Measurements from ENCODE around the gene GSC.
"Not testable (repeated sequence)": the region's sequence is repeated elsewhere in the genome, so short reads cannot be mapped to it uniquely, and the experiment has no call there.

The GSC gene

DNA sequence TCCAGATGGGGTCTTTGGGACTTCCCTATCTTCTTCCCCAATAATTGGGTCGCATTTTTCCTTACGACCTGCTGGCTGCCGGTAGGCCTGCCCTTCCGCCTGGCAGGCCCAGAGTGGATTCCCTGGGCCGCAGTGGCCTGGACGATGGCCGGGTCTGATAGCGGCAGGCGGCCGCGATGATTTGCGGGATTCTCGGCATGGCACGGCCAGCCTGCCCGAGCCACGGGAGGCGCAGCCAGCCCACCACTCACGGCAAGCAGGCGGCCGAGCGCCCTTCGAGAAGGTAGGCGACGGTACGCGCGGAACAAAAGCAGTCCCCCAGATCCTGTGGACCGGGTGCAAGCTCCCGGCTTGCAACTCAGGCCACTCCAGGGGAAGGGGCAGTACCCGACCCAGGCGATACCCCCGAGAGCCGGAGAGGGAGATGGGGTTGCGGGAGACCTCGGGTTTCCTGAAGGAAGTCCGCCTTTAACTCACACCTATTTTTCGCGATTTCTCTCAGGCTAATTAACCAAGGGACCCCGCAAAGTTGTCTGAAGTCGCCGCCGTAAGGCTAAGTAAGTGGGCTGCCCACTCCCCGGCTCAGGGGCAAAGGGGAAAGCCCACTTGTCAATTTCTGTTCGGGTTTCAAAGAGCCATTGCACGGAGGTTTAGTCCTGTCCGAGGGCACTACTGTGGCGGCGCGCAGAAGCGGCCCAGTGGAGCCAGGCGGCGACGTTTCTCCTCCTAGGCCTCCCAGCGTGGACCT is 1.4 kb upstream of the GSC start:
- DNase-seq, result no peak

DNA sequence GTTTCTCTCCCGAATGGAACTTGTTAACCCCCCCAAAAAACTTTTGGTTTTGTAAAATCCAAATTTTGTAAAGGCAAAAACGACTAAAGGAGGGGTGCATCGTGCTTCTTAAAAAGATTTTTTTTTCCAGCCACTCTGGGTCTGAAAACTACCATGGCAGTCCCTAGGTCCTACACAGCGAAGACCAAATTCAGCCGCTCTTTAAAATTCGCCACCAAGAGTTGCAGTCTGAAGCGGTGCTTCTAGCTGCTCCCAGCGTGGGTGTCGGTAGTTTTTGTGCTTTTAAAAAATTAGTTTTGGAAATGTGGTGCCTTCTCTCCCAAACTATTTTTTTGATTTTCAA is 873 bp upstream of the GSC start:
- DNase-seq, result no peak

DNA sequence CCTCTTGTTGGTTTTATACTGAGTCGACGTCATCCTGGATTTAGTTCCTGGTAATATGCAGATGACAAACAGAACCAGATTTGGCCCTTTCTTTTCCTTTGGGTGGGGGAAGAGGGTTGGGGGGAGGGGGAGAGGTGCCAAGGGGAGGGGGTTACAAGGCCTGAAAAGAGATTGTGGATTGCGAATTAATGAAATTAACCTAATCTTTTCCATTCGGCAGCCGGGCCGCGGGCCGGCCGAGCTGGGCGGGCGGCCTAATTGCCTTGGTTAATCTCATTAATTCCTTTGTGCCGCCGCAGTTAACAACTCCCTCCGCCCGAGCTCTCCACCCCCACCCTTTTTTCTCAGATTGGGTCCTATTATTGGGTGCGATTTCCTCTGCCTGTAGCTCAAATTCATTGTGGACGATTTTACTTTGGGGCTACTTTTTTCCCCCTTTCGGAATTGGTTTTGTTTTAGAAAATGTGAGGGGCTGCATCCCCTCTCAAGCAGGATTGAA is 387 bp upstream of the GSC start:
- no peak for DNase-seq

DNA sequence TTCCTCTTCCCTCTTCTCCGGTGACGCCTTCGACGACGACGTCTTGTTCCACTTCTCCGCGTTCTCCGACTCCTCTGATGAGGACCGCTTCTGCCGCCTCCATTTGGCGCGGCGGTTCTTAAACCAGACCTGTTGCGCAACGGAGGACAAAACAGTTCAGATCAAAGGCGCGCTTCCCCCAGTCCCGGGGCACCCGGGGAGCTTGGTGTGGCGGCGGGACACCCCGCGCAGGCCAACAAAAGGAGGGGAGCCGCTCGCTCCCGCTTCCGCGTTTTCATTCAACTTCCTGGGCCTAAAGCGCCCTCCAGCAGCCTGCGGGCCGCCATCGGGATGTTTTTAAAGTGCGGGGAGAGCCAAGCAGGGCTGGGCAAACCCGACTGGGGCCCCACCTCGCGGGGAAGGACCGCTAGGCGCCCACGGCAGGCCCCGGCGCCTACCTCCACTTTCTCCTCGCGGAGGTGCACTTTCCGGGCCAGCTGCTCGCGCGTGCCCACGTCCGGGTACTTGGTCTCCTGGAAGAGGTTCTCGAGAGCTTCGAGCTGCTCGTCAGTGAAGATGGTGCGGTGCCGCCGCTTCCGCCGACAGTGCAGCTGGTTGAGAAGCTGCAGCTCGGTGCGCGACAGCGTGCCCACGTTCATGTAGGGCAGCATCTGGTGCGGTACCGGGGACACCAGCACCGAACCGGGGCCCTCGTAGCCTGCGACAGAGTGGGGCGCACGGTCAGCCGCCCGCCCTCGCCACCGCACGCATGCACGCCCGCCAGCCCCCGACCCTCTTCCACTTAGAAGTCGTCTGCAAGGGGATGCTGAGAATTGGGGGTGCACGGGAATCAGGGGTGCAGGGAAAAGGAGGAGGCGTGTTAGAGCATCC is 1.2 kb downstream of the GSC start:
- DNase-seq, result no peak

DNA sequence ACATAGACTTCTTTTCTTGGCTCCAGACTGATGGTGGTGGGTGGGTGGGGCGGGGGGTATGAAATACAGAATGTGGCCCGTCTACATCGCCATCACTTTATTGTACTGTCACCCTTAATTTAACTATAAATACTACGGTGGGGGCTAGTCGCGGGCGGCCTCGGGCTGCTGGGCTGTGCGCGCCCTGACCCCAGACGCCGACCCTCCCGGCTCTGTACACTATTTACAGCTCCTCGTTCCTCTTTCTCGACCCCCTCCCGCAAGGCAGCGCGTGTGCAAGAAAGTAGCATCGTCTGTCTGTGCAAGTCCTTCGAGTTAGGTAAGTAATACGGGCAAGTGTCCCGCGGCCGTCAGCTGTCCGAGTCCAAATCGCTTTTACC is 1.8 kb downstream of the GSC start:
- no peak for DNase-seq

DNA sequence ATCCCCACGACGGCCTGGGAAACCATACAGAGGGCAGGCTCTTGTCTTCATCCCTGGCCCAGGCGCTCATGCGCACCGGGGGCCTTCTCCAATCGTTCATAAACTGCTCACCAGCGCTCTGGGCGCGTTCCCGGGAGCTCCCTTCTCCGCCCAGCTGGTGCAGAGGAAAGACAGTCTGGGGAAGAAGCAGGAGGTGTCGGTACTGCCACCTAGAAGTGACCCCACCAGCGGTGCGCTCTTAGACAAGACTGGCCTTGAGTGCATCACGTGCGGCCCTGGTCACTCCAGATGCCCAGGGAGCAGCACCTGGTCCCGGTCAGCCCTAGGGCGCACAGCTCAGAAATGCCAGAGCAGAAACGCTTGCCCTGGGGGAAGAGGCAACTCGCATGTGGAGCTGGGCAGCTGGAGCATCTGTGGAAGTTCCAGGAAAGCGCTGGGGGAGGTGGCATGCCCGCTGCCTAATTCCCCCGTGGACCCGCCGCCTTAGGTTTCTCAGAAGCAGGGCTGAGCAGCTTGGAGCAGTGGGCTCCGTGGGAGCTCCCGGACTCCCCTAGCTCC is 2.5 kb downstream of the GSC start:
- DNase-seq, result no peak

DNA sequence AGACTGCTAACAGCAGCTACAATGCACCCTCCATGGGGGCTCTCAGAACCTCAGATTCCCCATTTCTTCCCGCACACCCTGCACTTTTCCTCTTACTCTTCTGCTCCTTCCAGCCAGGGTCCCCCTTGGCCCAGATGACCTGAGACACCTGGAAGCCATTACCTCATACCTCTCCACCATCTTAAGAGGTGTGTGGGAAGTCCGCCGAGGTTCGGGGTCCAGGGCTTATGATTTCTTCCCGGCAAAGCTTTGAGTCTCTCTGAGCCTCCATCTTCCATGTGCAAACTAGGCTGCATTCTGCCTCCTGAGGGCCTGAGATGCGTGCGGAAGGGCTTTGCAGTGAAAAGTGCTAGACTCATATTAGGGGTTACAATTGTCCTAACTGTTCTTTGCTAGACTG is 5.3 kb downstream of the GSC start:
- no peak for DNase-seq

DNA sequence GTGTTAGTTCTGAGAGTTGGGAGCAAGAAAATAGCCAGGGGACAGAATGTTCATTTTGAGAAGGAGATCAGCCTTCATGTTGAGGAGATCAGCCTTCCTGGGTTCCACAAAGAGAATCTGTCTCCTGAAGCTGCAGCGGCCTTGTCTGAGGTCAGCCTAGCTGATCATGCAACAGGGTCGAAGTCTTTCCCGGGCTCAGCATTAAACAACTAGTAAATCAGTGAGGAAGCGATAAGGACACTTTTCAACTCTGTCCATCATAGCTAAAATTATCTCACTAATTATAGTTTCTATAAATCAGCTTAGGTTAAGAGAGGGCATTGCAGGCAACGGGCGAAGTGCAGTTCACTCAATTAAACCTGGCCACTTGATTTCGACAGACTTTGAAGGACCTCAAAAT is 7.5 kb downstream of the GSC start:
- no peak for DNase-seq

DNA sequence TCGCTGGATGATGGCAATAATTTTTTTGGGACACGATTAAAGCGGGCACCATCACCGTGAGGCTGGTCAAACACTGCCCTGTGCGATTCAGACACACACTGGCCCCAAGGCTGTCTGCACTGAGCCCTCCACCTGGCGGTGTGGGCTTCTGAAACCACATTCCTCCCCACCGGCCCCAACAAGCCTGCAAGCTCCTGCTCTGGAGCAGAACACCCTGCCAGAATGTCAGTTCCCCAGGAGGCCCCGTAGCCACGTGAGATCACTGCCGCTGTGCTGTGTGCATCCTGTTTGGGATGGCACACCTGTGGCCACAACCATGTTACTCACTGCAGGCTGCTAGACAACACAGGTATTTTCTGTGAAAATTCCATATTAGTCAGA is 7.9 kb downstream of the GSC start:
- no peak for DNase-seq

DNA sequence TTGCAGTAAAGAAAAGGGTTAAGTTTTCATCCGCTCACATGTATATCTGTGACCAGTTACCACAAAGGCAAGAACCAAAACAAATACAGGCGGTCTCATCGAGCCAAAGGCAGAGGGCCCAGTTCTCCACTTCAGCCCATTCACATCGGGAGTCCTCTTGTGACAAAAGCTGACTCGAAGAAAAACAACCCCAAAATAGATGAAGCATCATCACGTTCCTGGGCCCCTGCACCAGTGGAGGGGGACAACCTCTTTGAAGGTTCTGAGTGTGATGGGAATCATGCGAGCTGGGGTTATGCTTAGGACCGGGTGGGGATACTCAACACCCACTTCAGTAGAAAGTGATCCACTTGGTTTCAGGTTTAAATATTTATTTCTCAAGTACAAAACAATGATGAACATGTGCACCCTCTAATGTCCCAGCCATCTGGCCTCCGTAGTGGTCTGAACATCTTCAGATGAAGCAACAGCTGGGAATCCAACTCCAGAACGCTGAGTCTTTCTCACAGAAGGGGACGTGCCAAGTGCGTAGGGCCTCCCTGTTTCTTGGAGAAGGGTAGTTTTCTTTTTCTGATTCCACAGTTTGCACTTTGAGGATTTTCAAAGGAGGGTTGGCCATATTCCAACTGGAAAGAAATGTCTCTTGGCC is 8.4 kb downstream of the GSC start:
- DNase-seq, result no peak

DNA sequence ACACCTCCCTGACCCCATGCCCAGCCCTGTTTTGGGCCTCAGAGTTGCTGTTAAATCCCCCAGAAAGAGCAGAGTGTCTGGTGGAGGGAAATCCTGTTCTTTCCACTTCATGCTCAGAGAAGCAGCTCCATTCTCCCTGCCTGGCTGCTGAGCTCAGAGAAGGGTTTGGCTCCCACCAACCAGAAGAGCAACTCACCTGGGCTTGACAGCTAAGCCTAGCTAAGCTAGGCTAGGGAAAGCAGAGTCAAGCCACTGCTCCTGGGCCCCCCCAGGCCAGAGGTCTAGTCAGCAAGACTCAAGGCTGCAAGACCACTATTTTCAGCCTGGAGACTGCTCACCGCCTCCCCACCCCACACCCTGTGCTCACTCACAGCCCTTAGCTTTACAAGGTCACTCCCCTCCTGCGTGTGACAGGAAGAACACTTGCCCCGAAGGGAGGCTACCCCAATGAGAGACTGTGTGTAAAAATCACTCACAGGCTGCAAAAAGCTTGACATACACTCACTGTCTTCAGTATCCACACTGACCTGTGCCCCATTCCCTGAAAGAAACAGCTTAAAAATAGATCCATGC is 13.5 kb downstream of the GSC start:
- DNase-seq, result no peak

DNA sequence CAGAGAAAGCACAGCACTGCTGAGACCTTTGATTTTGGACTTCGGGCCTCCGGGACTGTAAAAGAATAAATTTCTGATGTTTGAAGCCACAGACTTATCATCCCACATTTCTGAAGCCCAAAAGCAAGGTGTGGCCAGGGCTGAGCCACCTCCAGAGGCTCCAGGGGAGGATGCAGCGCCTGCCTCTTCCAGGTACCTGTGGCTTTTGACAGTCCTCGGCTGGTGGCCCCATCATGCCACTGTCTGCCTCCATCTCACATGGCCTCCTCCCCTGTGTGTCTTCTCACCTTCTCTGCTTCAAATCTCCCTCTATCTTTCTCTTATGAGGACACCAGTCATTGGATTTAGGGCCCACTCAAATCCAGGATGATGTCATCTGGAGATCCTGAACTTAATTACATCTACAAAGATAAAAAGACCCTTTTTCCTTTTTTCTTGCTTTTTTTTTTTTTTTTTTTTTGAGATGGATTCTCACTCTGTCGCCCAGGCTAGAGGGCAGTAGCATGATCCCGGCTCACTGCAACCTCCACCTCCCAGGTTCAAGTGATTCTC is 15.4 kb downstream of the GSC start:
- DNase-seq, result no peak

DNA sequence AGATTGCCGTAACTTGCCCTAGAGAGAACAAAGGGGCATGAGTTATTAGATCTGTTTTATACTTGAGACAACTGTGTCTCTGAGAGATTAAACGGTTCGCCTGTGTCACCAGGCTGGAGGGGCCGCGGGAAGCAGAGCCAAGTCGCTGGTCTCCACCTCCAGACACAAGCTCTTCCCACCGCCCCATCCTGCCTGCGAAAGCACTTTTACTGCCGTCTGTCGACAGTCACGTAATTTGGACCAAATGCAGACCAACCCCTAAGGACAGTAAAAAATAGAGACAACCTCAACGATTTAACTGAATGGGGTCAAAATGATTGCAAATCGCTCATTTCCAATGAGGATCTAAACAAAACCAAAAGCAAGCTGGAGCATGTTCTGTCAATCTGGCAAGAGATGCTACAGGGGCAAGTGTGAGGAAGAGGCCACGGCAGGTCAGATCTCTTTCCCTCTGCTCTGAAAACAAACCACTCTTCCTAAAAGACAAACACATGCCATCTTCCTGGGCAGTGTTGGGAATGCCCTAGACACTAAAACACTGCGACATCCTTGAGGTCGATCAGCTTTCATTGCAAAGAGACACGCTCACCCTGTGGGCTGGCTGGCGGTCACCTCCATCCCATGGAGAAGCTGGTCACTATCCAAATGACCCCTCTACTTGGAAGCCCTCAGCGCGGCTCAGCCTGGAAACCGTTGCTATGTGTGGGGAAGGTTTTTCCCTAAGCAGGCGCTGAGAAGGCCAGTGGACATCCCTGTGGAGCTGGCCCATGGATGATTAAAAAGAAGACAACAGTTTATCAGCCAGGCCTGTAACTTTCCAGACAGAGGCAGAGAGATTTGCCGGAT is 17.1 kb downstream of the GSC start:
- no peak for DNase-seq

DNA sequence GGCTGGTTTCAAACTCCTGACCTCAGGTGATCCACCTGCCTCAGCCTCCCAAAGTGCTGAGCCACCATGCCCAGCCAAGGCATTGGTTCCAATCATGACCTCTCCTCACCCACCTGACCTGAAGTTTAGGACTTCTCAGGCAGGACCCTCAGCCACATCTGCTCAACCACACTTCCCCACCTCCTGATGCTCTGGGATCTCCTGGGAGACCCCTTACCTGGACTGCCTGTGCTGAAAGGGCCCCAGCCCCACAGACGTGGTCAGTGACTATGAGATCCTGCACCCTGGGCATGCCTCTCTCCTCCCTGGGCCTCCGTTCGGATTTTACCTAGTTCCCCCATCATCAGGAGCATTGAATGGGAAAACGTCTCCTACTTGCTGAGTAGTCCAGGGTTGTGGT is 18.0 kb downstream of the GSC start:
- no peak for DNase-seq

DNA sequence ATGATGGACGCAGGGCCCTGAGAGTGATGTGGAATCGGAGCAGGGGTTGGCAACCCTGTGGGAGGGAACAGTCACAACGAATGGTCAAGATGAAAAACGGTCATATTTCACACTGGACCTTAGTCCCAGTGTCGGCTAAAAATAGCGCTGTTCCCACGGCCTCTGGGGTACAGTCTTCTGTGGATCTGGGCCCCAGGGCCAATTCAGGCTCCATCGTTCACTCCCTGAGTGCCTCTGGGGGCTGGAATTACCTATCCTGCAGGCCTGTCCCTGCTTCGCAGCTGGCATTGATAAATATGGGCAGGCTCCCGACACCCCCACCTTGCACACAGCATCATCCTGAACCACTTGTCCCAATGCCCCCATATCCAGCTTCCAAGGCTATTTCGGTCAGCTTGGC is 18.6 kb downstream of the GSC start:
- DNase-seq, result no peak

DNA sequence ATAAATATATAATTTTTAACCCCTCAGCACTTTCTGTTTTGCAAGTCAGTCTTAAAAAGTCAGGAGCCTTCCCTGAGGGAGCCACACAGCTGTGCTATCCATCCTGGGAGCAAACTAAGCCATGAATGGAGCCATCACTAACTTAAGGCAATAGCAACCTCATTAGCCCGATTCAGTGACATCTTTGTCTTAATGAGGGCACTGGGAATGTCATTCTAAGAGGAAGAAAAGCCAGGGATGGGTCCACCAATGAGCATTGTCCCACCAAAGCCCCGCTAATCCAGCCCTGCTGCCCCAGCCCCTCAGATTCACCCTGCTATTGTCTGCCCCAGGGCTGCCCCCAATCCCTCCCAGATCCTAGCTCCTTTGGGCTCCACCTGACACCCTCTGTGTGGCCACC is 19.5 kb downstream of the GSC start:
- no peak for DNase-seq

DNA sequence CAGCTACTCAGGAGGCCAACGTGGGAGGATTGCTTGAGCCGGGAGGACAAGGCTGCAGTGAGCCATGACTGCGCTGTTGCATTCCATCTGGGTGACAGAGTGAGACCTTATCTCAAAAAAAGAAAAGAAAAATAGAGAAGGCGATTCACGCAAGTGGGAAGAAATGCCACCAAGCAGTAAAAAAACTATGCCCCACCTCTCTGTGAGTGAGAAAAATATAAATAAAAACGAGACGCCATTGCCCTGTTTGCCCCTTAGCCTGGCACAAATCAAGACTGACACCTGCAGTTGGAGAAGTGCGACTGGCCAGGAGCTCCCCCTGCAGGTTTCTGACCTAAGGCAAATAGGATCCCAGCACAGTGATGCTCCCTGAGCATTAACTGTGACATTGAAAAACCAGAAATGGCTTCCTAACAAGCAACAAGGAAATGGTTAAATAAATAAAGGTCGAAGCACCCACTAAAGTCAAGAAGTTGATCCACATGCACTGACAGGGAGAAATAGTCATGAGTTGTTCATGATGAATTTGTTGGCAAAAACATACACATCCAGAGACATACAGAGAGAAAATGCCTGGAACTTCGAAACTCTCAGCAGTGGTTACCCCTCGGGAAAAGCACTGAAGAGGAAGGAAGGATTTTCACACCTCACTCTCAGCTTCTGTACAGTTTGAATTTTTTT is 21.1 kb downstream of the GSC start:
- DNase-seq, result no peak

DNA sequence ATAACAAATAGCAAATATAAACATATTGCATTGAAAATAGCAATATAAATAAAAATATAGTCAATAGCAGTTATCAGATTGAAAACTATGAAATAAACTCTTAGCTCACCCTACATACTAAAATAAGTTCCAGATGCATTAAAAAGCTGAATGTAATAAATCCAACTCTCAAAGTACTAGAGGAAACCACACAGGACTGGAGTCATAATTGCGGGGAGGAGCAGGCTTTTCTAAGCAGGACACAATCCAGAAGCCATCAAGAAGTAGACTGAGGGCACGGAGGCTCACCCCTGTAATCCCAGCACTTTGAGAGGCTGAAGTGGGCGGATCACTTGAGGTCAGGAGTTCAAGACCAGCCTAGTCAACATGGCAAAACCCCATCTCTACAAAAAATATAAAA is 22.2 kb downstream of the GSC start:
- no peak for DNase-seq

DNA sequence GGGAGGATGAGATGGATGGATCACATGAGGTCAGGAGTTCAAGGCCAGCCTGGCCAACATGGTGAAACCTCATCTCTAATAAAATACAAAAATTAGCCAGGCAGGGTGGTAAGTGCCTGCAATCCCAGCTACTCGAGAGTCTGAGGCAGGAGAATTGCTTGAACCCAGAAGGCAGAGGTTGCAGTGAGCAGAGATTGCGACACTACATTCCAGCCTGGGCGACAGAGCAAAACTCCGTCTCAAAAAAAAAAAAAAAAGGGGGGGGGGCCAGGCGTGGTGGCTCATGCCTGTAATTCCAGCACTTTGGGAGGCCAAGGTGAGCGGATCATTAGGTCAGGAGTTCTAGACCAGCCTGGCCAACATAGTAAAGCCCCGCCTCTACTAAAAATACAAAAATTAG is 22.8 kb downstream of the GSC start:
- not testable (repeated sequence) for DNase-seq

DNA sequence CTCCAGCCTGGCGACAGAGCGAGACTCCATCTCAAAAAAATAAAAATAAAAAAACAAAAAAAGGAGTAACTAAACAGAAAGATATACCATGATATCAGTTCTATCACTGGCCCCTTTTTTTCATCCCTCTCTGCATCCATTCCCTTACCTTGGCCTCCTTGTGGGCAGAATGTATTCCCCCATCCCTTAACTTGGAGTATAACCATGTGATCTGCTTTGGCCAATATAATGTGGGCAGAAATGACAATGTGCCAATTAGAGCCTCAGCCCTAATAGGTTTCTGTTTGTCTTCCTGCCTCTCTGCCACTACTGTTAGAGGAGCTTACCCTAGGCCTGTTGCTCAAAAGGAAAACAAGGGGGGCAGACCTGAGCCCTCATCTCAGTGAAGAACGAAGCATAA is 23.8 kb downstream of the GSC start:
- DNase-seq, result no peak

DNA sequence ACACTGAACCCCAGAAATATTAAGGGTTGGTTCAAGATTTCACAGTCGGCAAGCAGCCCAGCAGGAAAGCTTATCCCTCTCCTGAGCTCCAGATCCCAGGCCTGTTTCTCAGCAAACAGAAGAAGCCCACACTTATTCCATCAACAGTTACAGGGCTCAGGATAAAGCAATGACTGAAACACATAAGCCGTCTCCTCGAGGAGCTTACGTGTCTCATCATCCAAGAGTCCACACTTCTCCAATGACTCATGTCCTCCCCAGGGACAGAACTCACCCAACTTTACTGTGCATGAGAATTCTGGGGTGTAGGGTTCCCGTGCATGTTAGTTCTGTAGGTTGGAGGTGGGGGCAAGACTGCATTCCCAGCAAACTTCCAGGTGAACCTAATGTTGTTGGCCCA is 31.2 kb downstream of the GSC start:
- DNase-seq, result peak; percentile 10

All from fibroblast of skin of right quadriceps (primary cell).